ENCODE results near the gene SLC52A3. TPM values are rescaled to one million over a fixed set of nuclear protein-coding genes. Genes with fewer than 3 reads are reported as not detected.

SLC52A3 gene
- total and polyA plus RNA-seq, 2 donors (not counting 3 experiments of a cell fraction or from before 2014, with no cell fraction given) = not detected

GRCh38 chr20:728256-728944 lies 39.9 kb downstream of the SLC52A3 start:
- FAIRE-seq (no peak), DNase-seq (ENCODE audit: low read depth, low spot score) (peak; percentile 48)
- Histone ChIP-seq H3K9me3 (replicated peaks; ENCODE audit: control insufficient read depth, insufficient read depth, low read length) (no peaks in the 10 kb centered on the region), H2AFZ (ENCODE audit: low read depth, low read length) (peak overlapping the region; percentile 24), H3K9me1 (replicated peaks; ENCODE audit: control insufficient read depth, extremely low read depth, insufficient read depth, low read length) (no peaks in the 10 kb centered on the region), H4K20me1 (replicated peaks; ENCODE audit: control insufficient read depth, extremely low read depth, insufficient read depth, low read length) (no peaks in the 10 kb centered on the region), H3K79me2 (ENCODE audit: control insufficient read depth, insufficient read depth, low read length) (no peaks in the 10 kb centered on the region), H3K4me2 (ENCODE audit: insufficient read depth, low read length) (peak overlapping the region; percentile 6), H3K27me3 (ENCODE audit: control insufficient read depth in 2 of 2, insufficient read depth in 2 of 2, low read length in 2 of 2) (peaks cover 25 to 29% of the 10 kb centered on the region in 2 experiments), H3K36me3 (ENCODE audit: control insufficient read depth in 2 of 2, extremely low read depth in 1 of 2, insufficient read depth in 2 of 2, low read length in 2 of 2) (no peaks in the 10 kb centered on the region), H3K9ac (replicated peaks; ENCODE audit: extremely low read depth, insufficient read depth, low read length) (no peak overlapping the region), H3K4me1 (ENCODE audit: control insufficient read depth, extremely low read depth, insufficient read depth, low read length) (no peaks in the 10 kb centered on the region), H3K27ac (ENCODE audit: insufficient read depth, low read depth, low read length) (no peak overlapping the region), H3K4me3 (replicated peaks in 1 of 3; ENCODE audit: insufficient read depth in 1 of 3, low read depth in 1 of 3, low read length in 3 of 3) (peak overlapping the region in 1 of 3 experiments; percentile 24)
- POLR2A ChIA-PET = no interaction called here
- CTCF ChIA-PET = interaction anchor here (0.8 to 2.7 kb wide), 7 partner anchors 9 to 297 kb away, joined by 3 to 21 read pairs (median 4); partner anchors contain the start of gene SLC52A3
- intact Hi-C loops (cut with micrococcal nuclease) = loop anchor here (1.0 kb wide), 1 partner anchor 83 kb away; no protein-coding TSS in a partner anchor
- BruUV-seq (replicated peaks) = no TSS peak
- no peak for TF ChIP-seq FOS (IDR thresholded peaks at IDR 0.05; ENCODE audit: borderline replicate concordance, insufficient read depth, low read length)
- TF ChIP-seq POLR2A (IDR thresholded peaks at IDR 0.05; ENCODE audit: low read depth, low read length) = no peak
- no peak for TF ChIP-seq MAX (IDR thresholded peaks at IDR 0.05; ENCODE audit: insufficient read depth, insufficient read length)
- no peak for TF ChIP-seq JUN (IDR thresholded peaks at IDR 0.05; ENCODE audit: borderline replicate concordance, insufficient read depth, insufficient read length, low read depth)
- TF ChIP-seq CTCF (IDR thresholded peaks at IDR 0.05; ENCODE audit: extremely low read depth in 1 of 2, insufficient read depth in 1 of 2, low read depth in 1 of 2, low read length in 2 of 2) = peak; percentile 46 to 85
- peak; percentile 84 for TF ChIP-seq EZH2 (IDR thresholded peaks at IDR 0.05; ENCODE audit: borderline replicate concordance, low read depth, low read length, severe bottlenecking)
- dilution Hi-C loops (cut with MboI; ENCODE audit: extremely low pct_ligation_motif_present, low sequenced_read_pairs) = no loop called here
